ENCODE data around the gene ESYT2.

The ESYT2 gene

DNA sequence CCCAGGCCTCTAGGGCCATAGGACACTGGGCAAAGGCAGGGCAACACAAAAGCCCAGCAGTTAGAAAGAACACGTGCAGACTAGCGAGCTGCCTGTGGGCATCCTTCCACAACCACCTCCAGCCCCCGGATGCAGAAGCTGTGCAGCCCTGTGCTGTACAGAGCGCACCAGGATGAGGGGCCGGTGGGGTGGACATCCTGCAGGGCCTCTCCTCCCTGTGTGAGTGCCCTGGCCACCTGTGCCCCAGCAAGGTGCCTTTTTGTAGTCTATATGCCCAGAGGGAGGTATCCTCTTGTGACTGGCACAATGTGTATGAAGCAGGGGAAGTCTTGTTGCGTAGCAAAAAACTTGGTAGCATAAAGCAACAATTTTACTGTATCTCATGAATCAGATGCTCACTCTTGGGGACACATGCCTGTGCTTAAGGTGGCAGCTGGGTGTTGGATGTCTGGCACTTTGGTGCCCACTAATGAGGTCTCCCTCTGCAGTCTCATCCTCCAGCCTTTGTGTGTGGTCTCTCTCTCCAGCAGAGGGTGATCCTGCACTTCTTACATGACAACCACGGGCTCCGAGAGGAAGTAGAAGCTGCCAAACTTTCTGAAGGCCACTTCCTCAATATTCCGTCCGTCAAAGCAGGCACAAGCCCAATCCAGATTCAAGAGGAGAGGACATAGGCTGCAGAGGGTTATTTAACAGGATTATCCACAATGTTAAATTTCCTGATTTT, 133.4 kb downstream of the ESYT2 start:
- DNase-seq (ENCODE audit: low read depth in 2 of 2), result no peak

DNA sequence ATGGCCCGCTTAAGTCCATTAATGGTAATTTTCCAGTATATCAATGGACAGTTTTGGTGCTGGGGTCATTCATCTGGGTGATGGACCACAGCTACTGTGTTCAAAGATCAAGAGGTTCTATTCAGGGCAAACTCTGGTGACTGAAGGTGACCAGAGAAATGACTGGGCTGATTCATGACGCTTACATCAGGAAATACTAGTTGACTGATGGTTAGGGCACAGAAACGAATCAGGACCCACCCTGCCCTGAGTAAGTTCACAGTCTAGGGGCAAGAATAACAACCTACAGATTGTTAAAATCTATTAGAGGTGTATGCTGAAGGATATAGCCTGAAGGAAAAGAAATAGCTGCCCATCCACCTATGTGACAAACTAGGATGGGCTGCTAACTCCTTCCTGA, 134.3 kb downstream of the ESYT2 start:
- no peak for DNase-seq (ENCODE audit: low read depth in 2 of 2)

DNA sequence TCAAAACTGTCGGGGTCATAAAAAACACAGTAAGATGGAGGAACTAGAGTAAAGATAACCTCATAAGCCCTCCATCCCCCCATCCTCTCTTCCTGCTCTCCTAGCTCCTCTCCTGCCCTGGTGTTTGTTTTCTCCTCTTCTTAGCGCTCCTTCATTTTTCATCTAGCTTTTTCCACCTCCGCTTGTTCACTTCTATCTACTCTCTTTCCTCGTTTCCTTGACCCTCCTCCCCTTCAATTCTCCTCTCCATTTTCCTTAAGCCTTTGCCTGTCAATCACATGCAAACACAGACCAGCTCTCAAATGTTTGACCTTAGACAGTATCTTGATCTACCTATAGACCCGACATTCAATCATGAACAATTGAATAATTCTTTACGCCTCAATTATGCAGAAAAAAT, 134.7 kb downstream of the ESYT2 start:
- DNase-seq (ENCODE audit: low read depth in 2 of 2), result no peak

DNA sequence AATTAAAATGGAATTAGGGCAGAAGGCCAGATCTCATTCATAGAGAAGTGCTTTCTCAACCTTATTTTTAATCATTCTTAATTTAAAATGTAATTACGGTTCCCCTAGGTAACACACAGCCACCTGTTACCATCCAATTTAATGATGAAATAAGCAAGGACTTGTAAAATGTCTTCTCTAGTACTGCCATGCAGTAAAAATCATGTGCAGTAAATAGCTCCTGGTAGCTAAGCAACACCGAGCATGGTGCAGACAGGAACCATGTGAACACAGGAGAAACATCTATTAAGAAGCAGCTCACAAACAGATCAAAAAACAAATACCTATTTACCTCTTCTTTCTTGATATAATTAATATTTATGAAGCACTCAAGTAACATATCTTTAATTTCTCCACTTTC, 139.8 kb downstream of the ESYT2 start:
- no peak for DNase-seq (ENCODE audit: low read depth in 2 of 2)

DNA sequence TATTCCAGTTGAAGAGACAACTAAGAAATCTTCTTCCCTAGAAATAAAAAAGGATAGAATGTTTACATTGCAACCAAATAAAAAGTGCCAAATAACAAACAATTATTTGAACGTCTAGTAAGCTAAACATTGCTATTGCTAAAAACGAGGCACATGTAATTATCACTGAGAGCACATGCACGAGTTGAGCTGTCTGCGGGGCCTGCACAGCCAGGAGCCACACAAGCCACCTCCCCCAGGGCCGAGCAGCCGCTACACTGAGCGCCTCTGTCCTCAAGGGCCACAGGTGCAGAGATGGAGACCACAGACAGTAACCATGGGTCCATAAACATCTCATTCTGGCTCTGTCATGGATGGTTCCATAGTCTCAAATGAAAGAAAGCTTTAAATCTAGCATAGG, 141.9 kb downstream of the ESYT2 start:
- no peak for DNase-seq (ENCODE audit: low read depth in 2 of 2)

DNA sequence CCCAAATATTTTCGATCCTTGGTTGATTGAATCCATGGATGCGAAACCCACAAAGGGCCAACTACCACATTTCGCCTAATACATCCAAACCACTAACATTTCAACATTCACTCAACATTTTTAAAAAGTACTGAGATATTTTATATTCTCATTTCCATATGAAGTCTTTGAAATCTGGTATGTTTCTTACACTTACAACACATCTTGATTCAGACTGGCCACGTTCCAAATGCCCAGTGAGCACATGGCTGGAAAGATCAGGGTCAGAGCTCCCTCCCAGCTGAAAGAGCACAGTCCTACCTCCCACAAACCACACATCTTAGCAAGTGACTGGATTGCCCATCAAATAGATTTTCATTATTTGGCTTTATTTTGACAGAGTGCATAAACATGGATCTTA, 143.6 kb downstream of the ESYT2 start:
- DNase-seq (ENCODE audit: low read depth in 2 of 2), result no peak

DNA sequence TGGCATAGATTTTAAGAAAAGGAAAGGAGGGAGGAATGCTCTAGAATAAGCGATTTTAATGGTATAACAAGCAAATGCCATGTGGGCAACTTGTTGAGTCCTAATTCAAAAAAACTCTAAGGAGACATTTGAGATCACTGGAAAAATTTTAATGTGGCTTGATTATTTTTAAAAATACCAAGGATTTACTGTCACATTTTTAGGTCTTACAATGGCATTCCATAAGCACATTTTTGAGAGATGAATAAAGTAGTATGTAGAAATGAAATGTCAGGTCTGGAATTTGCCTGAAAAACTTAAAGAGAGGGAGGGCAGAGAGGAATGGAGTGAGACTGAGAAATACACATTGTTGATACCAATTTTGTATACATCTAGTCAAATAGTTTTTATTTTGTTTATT, 145.0 kb downstream of the ESYT2 start:
- no peak for DNase-seq (ENCODE audit: low read depth in 2 of 2)

DNA sequence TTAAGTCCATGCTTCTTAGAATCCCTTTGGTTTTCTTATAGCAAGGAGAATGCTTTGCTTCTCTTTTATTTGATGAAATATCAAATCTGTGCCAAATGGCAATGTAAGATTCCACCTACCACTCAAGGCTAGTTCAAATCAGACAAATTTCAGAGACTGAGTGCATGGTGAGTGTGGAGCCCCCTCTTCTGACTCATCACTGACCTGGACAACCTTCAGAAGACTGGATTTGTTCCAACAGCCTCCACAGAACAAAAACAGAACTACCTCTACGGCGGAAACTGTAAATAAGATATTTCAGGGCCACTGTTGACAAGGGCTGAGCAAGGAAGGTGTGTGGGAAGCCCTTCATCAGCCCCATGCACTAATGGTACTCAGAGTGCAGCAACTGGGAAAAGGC, 145.8 kb downstream of the ESYT2 start:
- no peak for DNase-seq (ENCODE audit: low read depth in 2 of 2)

DNA sequence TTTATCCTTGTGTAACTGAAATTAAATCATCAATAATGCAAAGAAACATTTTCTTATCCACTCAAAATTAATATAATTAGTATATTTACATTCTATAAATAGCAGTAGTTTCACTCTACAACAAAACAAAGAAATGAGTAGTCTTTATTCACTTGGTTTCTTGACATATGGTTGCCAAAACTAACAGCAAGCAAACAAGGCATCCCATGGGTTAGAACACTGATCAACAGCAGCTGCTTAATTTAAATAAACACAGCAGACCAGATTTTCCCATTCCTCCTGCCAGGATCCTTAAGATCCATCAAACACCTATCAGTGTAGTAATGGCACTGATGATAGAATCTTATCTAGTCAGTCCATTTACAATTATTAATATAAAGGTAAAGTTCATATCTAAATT, 146.9 kb downstream of the ESYT2 start:
- DNase-seq (ENCODE audit: low read depth in 2 of 2), result no peak

All from stimulated activated CD4-positive, alpha-beta T cell treated with anti-CD3 and anti-CD28 coated beads, Interleukin-4, amount 100 ng/mL, for 48 hours (primary cell).